Astrocyte of the hippocampus (primary cell): Measurements from ENCODE around the gene MAP9.
"Not testable (repeated sequence)": the region's sequence is repeated elsewhere in the genome, so short reads cannot be mapped to it uniquely, and the experiment has no call there.

Experiments used
- DNase-seq: peaks from one replicate; pipeline ENCODE4 v3.0.0; 2011; ENCODE audit warnings: low read depth, low spot score

The MAP9 gene

GRCh38 chr4:155376387-155377268 is at the start of gene MAP9:
Gene MAP9 (minus strand): TSS chr4:155376965. CDS start chr4:155375850, 1,115 bp downstream.
- DNase-seq, result peak; percentile 99

GRCh38 chr4:155424778-155425177 is 48.0 kb upstream of the MAP9 start:
- DNase-seq, result not testable (repeated sequence)

- DNase-seq, result no peak
Observed at GRCh38 chr4:155423671-155424070, 46.9 kb upstream of the MAP9 start.

GRCh38 chr4:155419266-155419665 is 42.5 kb upstream of the MAP9 start:
- DNase-seq, result no peak

- no peak for DNase-seq
Observed at GRCh38 chr4:155415662-155416061, 38.9 kb upstream of the MAP9 start.

GRCh38 chr4:155413451-155413850 is 36.7 kb upstream of the MAP9 start:
- DNase-seq, result no peak

- DNase-seq, result no peak
Observed at GRCh38 chr4:155411546-155411945, 34.8 kb upstream of the MAP9 start.

- no peak for DNase-seq
Observed at GRCh38 chr4:155408796-155409195, 32.0 kb upstream of the MAP9 start.

GRCh38 chr4:155407480-155407879 is 30.7 kb upstream of the MAP9 start:
- no peak for DNase-seq

GRCh38 chr4:155405059-155405458 is 28.3 kb upstream of the MAP9 start:
- DNase-seq, result no peak

- DNase-seq, result peak; percentile 49
Observed at GRCh38 chr4:155403886-155404285, 27.1 kb upstream of the MAP9 start.

- no peak for DNase-seq
Observed at GRCh38 chr4:155402941-155403340, 26.2 kb upstream of the MAP9 start.

GRCh38 chr4:155400893-155401292 is 24.1 kb upstream of the MAP9 start:
- no peak for DNase-seq

- DNase-seq, result no peak
Observed at GRCh38 chr4:155399974-155400697, 23.4 kb upstream of the MAP9 start.

GRCh38 chr4:155392481-155393184 is 15.9 kb upstream of the MAP9 start:
- DNase-seq, result peak; percentile 67

GRCh38 chr4:155391932-155392331 is 15.2 kb upstream of the MAP9 start:
- DNase-seq, result no peak

GRCh38 chr4:155388162-155388561 is 11.4 kb upstream of the MAP9 start:
- DNase-seq, result no peak

- DNase-seq, result no peak
Observed at GRCh38 chr4:155383541-155383940, 6.8 kb upstream of the MAP9 start.

- peak; percentile 37 for DNase-seq
Observed at GRCh38 chr4:155377276-155377675, 511 bp upstream of the MAP9 start.

GRCh38 chr4:155371432-155372043 is 5.2 kb downstream of the MAP9 start:
- DNase-seq, result peak; percentile 39

- no peak for DNase-seq
Observed at GRCh38 chr4:155367608-155368007, 9.2 kb downstream of the MAP9 start.
